Right lung (tissue), 5 donors: ENCODE data around the gene GDAP1L1. TPM values are rescaled to one million over a fixed set of nuclear protein-coding genes. Genes with fewer than 3 reads are reported as not detected.
"Not testable (repeated sequence)": the region's sequence is repeated elsewhere in the genome, so short reads cannot be mapped to it uniquely, and the experiment has no call there.

ENCODE experiments used
- DNase-seq, 2 donors: peaks; one replicate each; pipeline ENCODE4 v3.0.0-alpha.2; 2013
- polyA plus RNA-seq, 5 donors: library from polyadenylated mRNA; unstranded; fragments of 120-200 nt; gene quantifications; one replicate each; pipeline versions ENCODE4 v1.2.1 to v1.2.3, GENCODE V29; 2013; ENCODE audit warnings: inconsistent platforms in 1 of 5, low replicate concordance in 1 of 5; ENCODE audit not compliant: insufficient read length in 5 of 5, insufficient read depth in 1 of 5

GDAP1L1 gene
- polyA plus RNA-seq, 5 donors, result 0.14 to 0.84 (median 0.40) TPM

DNA sequence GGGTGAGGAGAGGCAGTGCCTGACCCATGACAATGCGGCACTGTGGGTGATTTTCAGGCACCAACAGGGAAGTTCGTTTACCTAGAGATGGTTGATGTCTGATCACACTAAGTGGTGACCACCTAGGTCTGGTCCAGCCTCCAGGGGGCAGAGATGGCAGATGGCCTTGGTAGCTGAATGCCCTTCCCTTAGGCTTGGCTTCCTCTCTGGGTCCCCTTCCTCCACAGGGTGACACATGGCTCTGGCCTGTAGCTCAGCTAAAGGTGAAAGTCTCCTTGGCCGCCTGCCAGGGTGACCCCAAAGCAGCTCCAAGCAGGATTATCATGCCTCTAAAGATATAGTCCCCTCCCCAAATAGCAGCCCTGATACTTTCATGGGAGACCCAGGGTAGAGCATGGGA, 6.4 kb downstream of the GDAP1L1 start:
- DNase-seq, result no peak

DNA sequence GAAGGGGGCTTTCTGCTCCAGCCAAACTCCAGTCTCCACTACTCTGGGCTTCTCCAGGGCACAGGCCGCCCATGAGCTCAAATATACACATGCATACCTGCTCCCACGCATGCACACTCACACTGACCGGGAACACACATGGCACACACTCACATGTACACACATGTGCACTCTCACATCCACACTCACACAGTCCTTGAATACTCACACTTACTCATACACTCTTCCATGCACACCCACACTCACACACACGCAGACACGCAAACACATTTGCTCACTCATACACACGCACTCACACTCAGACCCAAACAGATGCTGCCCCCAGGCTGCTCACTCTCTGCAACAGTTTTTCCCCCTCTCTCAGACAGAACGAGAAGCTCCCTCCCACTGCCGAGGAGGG, 7.0 kb downstream of the GDAP1L1 start:
- no peak for DNase-seq

GRCh38 chr20:44255942-44256341, 8.8 kb downstream of the GDAP1L1 start:
- DNase-seq, result no peak

- DNase-seq, result no peak
Observed at GRCh38 chr20:44256961-44257360, 9.9 kb downstream of the GDAP1L1 start.

DNA sequence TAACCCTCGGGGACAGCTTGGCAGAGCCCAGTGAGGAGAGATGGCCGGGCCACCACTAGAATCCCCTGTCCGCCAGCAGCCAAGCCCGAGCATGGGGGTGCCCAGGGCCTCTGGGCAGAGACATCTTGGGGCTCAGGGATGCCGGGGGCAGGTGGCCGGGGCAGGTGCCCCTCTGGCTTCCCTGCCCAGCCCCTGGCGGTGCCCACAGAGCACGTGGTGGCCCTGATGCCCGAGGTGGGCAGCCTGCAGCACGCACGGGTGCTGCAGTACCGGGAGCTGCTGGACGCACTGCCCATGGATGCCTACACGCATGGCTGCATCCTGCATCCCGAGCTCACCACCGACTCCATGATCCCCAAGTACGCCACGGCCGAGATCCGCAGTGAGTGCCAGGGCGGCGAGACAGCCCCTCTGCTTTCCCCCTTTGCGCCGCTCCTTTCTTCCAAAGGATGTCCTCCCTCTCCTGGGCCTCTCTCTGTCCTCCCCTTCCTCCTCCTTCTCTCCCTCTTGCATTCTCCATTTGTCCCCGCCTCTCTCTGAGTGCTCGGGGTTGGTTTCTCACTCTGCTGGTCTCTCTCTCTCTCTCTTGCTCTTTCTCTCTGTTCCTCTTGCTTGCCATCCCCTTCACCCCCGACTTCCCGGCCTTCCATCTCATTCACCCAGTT, 11.2 kb downstream of the GDAP1L1 start:
- no peak for DNase-seq

GRCh38 chr20:44264287-44264686, 17.2 kb downstream of the GDAP1L1 start:
- DNase-seq, result no peak

DNA sequence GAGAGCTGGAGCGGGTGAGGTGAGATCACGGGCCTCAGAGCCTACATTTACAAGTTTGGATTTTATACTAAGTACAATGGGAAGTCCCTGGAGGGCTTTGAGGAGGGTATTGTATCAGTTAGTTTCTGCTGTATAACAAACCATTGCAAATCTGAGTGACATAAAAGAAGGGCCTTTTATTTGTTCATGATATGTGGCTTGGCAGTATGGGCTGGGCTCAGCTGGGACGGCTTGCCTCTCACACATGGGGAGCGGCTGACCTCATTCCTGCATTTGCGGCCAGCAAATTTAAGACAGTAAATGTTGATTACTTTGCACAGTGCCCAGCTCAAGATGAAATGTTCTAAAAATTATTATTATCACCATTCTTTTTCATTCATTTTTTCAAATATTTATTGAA, 21.7 kb downstream of the GDAP1L1 start:
- DNase-seq, result no peak

DNA sequence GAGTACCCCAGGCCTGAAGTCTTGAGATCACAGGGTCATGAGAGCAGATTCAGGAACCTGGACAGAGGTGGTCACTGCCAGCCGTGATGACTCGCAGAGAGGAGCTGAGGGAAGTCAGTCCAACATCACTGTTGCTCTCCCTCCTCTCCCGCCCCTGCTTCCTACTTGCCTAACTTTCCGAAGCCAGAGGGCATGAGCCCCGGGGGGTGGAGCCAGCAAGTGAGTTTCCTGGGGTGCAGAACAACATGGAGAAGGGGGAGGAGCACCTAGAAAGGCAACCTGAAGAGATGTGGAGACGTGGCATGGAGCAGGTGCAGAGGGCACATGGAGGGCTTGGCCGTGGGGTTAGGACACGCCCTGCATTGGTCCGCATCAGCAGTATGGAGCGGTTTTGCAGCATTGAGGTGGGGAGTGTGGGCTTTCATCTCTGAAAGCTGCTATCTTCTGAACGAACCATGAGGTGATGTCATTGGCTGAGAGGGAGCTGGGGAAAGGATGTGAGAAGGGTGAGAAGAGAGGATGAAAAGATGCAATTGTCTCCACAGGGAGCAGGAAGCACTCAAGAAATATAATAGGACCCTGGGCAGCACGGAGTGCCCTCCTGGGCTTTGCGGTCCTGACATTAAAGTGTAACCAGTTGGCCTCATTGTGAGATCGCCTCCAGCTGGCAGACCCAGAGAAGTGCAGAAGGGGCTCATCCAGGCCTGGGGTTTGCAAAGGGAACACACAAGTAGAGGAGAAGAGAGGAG, 25.0 kb downstream of the GDAP1L1 start:
- no peak for DNase-seq

GRCh38 chr20:44273231-44274215, 26.4 kb downstream of the GDAP1L1 start:
- DNase-seq, result no peak

- DNase-seq, result no peak
Observed at GRCh38 chr20:44274303-44275017, 27.4 kb downstream of the GDAP1L1 start.

- no peak for DNase-seq
Observed at GRCh38 chr20:44279228-44279627, 32.1 kb downstream of the GDAP1L1 start.

DNA sequence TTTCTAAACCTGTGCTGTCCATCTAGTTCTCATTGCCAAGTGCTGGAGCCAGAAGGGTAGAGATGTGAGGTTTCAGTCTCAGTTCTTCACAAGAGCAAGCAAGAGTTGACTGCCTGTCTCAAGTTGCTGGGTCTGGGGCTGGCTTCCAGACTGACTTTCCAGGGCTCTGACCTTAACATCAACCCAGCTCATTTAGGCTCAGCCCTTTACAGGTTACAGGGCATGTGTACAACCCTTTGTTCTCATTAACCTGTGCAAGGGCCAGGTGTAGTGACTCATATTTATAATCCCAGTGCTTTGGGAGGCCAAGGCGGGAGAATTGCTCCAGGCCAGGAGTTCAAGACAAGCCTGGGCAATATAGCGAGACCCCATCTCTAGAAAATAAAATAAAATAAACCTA, 33.3 kb downstream of the GDAP1L1 start:
- DNase-seq, result no peak

- no peak for DNase-seq
Observed at GRCh38 chr20:44282192-44282591, 35.1 kb downstream of the GDAP1L1 start.

- DNase-seq, result no peak
Observed at GRCh38 chr20:44284032-44284431, 36.9 kb downstream of the GDAP1L1 start.

DNA sequence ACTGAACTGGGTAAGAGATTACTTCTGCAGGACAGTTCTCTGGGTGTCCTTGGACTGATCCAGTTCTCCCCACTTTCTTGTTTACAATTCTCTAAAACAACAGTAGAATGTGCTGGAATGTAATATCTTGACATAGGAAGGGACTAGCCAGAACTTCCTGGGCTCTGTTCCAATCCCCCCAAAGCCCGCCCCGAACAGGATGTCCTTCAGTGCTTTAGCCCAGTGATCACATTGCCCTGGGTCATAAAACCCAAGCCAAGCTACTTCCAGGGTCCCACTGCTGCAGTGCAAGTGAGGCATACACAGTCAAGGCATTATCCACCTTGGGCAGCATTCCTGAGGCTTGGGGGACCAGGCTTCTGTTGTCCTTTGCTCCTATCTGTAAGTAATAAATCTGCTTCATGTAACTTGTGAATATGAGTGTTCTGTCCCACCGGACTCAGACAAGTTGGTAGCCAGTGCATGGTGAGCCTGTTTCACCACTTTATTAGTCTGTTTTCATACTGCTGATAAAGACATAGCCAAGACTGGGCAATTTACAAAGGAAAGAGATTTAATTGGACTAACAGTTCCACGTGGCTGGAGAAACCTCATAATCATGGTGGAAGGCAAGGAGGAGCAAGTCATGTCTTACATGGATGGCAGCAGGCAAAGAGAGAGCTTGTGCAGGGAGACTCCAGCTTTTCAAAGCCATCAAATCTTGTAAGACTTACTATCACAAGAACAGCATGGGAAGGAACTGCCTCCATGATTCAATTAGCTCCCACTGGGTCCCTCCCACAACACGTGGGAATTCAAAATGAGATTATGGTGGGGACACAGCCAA, 40.4 kb downstream of the GDAP1L1 start:
- DNase-seq, result no peak

GRCh38 chr20:44288252-44288651, 41.1 kb downstream of the GDAP1L1 start:
- no peak for DNase-seq

GRCh38 chr20:44291754-44292153, 44.6 kb downstream of the GDAP1L1 start:
- no peak for DNase-seq

DNA sequence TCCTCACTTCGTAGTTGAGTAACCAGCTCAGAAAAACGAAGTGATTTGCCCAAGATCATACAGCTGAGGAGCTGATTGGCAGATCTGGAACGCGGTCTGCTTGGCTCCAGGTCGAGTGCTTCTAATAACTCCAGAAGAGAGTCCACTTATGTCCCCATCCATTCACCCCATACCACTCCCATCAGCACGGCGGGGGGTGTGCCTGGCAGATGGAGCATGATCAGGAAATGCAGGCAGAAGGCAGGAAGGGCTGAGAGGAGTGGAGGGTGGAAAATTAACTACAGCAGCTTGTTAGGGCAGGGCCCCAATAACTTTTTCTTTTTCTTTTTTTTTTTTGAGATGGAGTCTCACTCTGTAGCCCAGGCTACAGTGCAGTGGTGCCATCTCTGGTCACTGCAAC, 48.9 kb downstream of the GDAP1L1 start:
- DNase-seq, result peak; percentile 7 to 11

DNA sequence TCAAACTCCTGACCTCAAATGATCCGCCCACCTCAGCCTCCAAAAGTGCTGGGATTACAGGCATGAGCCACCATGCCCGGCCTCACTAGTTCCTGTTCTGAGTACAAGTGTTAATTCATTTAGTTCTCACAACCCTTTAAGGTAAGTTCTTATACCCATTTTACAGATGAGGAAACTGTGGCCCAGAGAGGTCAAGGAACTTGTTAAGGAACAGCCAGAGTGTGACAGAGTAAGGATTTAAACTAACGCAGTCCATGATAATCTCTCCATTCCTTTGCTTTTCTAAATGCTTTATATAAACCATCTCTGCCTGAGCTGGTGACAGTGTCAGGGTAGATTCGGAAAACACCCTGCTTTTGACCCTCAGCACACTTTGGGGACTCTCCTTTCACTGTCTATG, 50.6 kb downstream of the GDAP1L1 start:
- no peak for DNase-seq

- not testable (repeated sequence) for DNase-seq
Observed at GRCh38 chr20:44299011-44299535, 52.0 kb downstream of the GDAP1L1 start.
